AG04449 (cell line): ENCODE results near the gene KAZN.

ENCODE experiments used
- CTCF ChIA-PET: fragments of 350-600 bp; formaldehyde crosslinking; extraction: SDS; loops from one replicate; lab custom pipeline; 2021; ENCODE audit warnings: antibody characterized with exemption; lab: Yijun Ruan, JAX
- POLR2A ChIA-PET: fragments of 400-600, 350-600 bp; formaldehyde crosslinking; extraction: SDS; loops from one replicate; lab custom pipeline; 2020; ENCODE audit warnings: antibody characterized with exemption, inconsistent platforms; lab: Yijun Ruan, JAX
- DNase-seq: peaks from one replicate; pipeline ENCODE4 v3.0.0-alpha.2; 2010; ENCODE audit warnings: low read depth, low spot score
- H3K4me3 ChIP-seq: 2 replicates; pipeline ENCODE4 v1.5.1; 2011; ENCODE audit warnings: low read depth, mild to moderate bottlenecking, control low read depth, low read length
- CTCF ChIP-seq: IDR thresholded peaks from one replicate; pipeline ENCODE4 v1.5.1; 2011; ENCODE audit warnings: mild to moderate bottlenecking, moderate library complexity, low read length, control low read depth, inconsistent platforms; ENCODE audit not compliant: insufficient read depth; ENCODE audit errors: missing control alignments

Gene KAZN

GRCh38 chr1:14745001-14745720, 146.7 kb downstream of the KAZN start:
- DNase-seq = no peak
- ChIA-PET POLR2A (no interaction called here), CTCF (interaction anchor here (2.0 kb wide), 1 partner anchor 34 kb away, joined by 9 read pairs; no protein-coding TSS in a partner anchor)
- TF ChIP-seq CTCF = no peak
- no peak overlapping the region for H3K4me3 ChIP-seq

- TF ChIP-seq CTCF = no peak
- ChIA-PET POLR2A (no interaction called here), CTCF (interaction anchor here (2.0 kb wide), 1 partner anchor 33 kb away, joined by 9 read pairs; no protein-coding TSS in a partner anchor)
- no peak for DNase-seq
- no peak overlapping the region for H3K4me3 ChIP-seq
Observed at GRCh38 chr1:14745789-14746188, 147.3 kb downstream of the KAZN start.

GRCh38 chr1:14746393-14746792, 147.9 kb downstream of the KAZN start:
- ChIA-PET CTCF (interaction anchor here (2.0 kb wide), 1 partner anchor 33 kb away, joined by 9 read pairs; no protein-coding TSS in a partner anchor), POLR2A (no interaction called here)
- H3K4me3 ChIP-seq = no peak overlapping the region
- no peak for TF ChIP-seq CTCF
- DNase-seq = no peak

- no peak overlapping the region for H3K4me3 ChIP-seq
- DNase-seq = no peak
- CTCF ChIA-PET = no interaction called here
- TF ChIP-seq CTCF = no peak
- POLR2A ChIA-PET = no interaction called here
Observed at GRCh38 chr1:14748151-14748550, 149.7 kb downstream of the KAZN start.

GRCh38 chr1:14748977-14749376, 150.5 kb downstream of the KAZN start:
- no peak for TF ChIP-seq CTCF
- DNase-seq = no peak
- POLR2A ChIA-PET = no interaction called here
- CTCF ChIA-PET = no interaction called here
- H3K4me3 ChIP-seq = no peak overlapping the region

GRCh38 chr1:14750490-14750889, 152.0 kb downstream of the KAZN start:
- H3K4me3 ChIP-seq = no peak overlapping the region
- DNase-seq = no peak
- TF ChIP-seq CTCF = no peak
- ChIA-PET CTCF (no interaction called here), POLR2A (no interaction called here)
